GM20000 (cell line): Measurements from ENCODE around the gene NPY.
A peak's percentile ranks its signal among the peaks of the same experiment; 100 is the strongest.

Experiments
- DNase-seq: peaks from one replicate; pipeline ENCODE4 v3.0.0; 2012; ENCODE audit warnings: low spot score
- CTCF ChIP-seq: IDR thresholded peaks from 2 replicates; pipeline ENCODE4 v1.5.1; 2012; ENCODE audit warnings: mild to moderate bottlenecking, control low read depth; ENCODE audit errors: extremely low read depth, missing control alignments

Gene NPY

GRCh38 chr7:24283897-24284698 lies at the start of gene NPY:
Gene NPY, plus strand, starts transcription at chr7:24284190. Its CDS starts 1,051 bp downstream, at chr7:24285241.
- TF ChIP-seq CTCF = no peak
- DNase-seq = peak; percentile 26

GRCh38 chr7:24239260-24239659 lies 44.7 kb upstream of the NPY start:
- no peak for TF ChIP-seq CTCF
- no peak for DNase-seq

GRCh38 chr7:24241206-24241605 lies 42.8 kb upstream of the NPY start:
- TF ChIP-seq CTCF = no peak
- DNase-seq = no peak

GRCh38 chr7:24244554-24244953 lies 39.4 kb upstream of the NPY start:
- no peak for DNase-seq
- no peak for TF ChIP-seq CTCF

GRCh38 chr7:24245362-24245761 lies 38.6 kb upstream of the NPY start:
- DNase-seq = peak; percentile 20
- TF ChIP-seq CTCF = no peak

GRCh38 chr7:24249266-24249665 lies 34.7 kb upstream of the NPY start:
- TF ChIP-seq CTCF = no peak

GRCh38 chr7:24251568-24251967 lies 32.4 kb upstream of the NPY start:
- no peak for TF ChIP-seq CTCF
- DNase-seq = no peak

More at GRCh38 chr7:24249266-24249665, 34.7 kb upstream of the NPY start:
- no peak for DNase-seq
